ENCODE data around the gene BAG3. TPM values are rescaled to one million over a fixed set of nuclear protein-coding genes. Genes with fewer than 3 reads are reported as not detected.

The BAG3 gene
- total RNA-seq, 4 donors from 2014 or later: 22.5 to 85.7 (median 32.4) TPM

GRCh38 chr10:119724593-119725516, 73.7 kb downstream of the BAG3 start:
- H3K36me3 ChIP-seq: no peaks in the 10 kb centered on the region
- no peak for DNase-seq
- no peak for TF ChIP-seq EP300 (IDR thresholded peaks at IDR 0.05; ENCODE audit: low read depth)
- no peak for TF ChIP-seq POLR2A (IDR thresholded peaks at IDR 0.05)
- no peak for TF ChIP-seq POLR2AphosphoS5 (IDR thresholded peaks at IDR 0.05)
- TF ChIP-seq CTCF (IDR thresholded peaks at IDR 0.05): no peak
- no peaks in the 10 kb centered on the region for H3K9me3 ChIP-seq
- H3K27ac ChIP-seq: peak overlapping the region; percentile 93 to 99 (median 97)
- WGBS, 2 donors (ENCODE audit: low coverage in 1 of 2): 25 to 32% methylated on average over 14 to 21 of the region's 21 CpGs
- H3K4me1 ChIP-seq: peaks cover 6 to 32% (median 22%) of the 10 kb centered on the region in 4 donors
- H3K27me3 ChIP-seq: no peaks in the 10 kb centered on the region
- intact Hi-C loops (cut with DNase I; ENCODE audit: low total_unique reads): no loop called here
- peak overlapping the region; percentile 27 to 96 (median 85) for H3K4me3 ChIP-seq
- in situ Hi-C loops (cut with MboI; ENCODE audit: low pct_ligation_motif_present in 1 of 4, low pct_unique_long_range_greater_than_20kb in 1 of 4, low sequenced_read_pairs in 3 of 4): no loop called here

GRCh38 chr10:119725517-119725827, 74.3 kb downstream of the BAG3 start:
- no peaks in the 10 kb centered on the region for H3K27me3 ChIP-seq
- in situ Hi-C loops (cut with MboI; ENCODE audit: low pct_ligation_motif_present in 1 of 4, low pct_unique_long_range_greater_than_20kb in 1 of 4, low sequenced_read_pairs in 3 of 4): no loop called here
- peak; percentile 88 to 90 (median 88) for TF ChIP-seq POLR2AphosphoS5 (IDR thresholded peaks at IDR 0.05)
- no peak for TF ChIP-seq CTCF (IDR thresholded peaks at IDR 0.05)
- no peak for TF ChIP-seq EP300 (IDR thresholded peaks at IDR 0.05; ENCODE audit: low read depth)
- TF ChIP-seq POLR2A (IDR thresholded peaks at IDR 0.05): peak; percentile 84
- H3K27ac ChIP-seq: peak overlapping the region; percentile 93 to 99 (median 97)
- WGBS, 2 donors (ENCODE audit: low coverage in 1 of 2): 0% methylated on average over 31 of the region's 32 CpGs; no CpG with 5 or more reads in 1 of the 2 donors
- H3K4me1 ChIP-seq: peaks cover 6 to 32% (median 22%) of the 10 kb centered on the region in 4 donors
- no peak for DNase-seq
- peak overlapping the region; percentile 27 to 96 (median 85) for H3K4me3 ChIP-seq
- no peaks in the 10 kb centered on the region for H3K36me3 ChIP-seq
- no peaks in the 10 kb centered on the region for H3K9me3 ChIP-seq
- intact Hi-C loops (cut with DNase I; ENCODE audit: low total_unique reads): no loop called here

- peak; percentile 100 for DNase-seq
- in situ Hi-C loops (cut with MboI; ENCODE audit: low pct_ligation_motif_present in 1 of 4, low pct_unique_long_range_greater_than_20kb in 1 of 4, low sequenced_read_pairs in 3 of 4) (no loop called here), intact Hi-C loops (cut with DNase I; ENCODE audit: low total_unique reads) (loop anchor here (1.0 kb wide), 1 partner anchor 75 kb away; the partner anchor contains the start of gene BAG3)
- peak within 1 kb of the TSS; percentile 63 to 96 (median 85) for H3K4me3 ChIP-seq
- WGBS, 2 donors (ENCODE audit: low coverage in 1 of 2): 1% methylated on average over 77 of the region's 95 CpGs; no CpG with 5 or more reads in 1 of the 2 donors
- no peaks in the 10 kb centered on the region for H3K36me3 ChIP-seq
- H3K9me3 ChIP-seq: no peaks in the 10 kb centered on the region
- peaks cover 6 to 32% (median 22%) of the 10 kb centered on the region in 4 donors for H3K4me1 ChIP-seq
- peak within 1 kb of the TSS; percentile 93 to 99 (median 97) for H3K27ac ChIP-seq
- H3K27me3 ChIP-seq: no peaks in the 10 kb centered on the region
- TF ChIP-seq POLR2A (IDR thresholded peaks at IDR 0.05): no peak
- peak in 2 of 5 experiments; percentile 21 to 28 for TF ChIP-seq CTCF (IDR thresholded peaks at IDR 0.05)
These were observed 74.9 kb downstream of the BAG3 start, which contains the start of gene INPP5F for GRCh38 chr10:119725828-119726675. INPP5F (plus strand) TSS chr10:119726050; CDS start chr10:119726263, 213 bp downstream.

Data from transverse colon (tissue), 4 donors.